HCT116 (cell line): ENCODE data around the gene ZNFX1. TPM values are rescaled to one million over a fixed set of nuclear protein-coding genes. Genes with fewer than 3 reads are reported as not detected.

Source experiments
- ATAC-seq: fragments of 200-7000 bp; cut with Tn5 transposase; 2 replicates; pipeline ENCODE4 v1.9.1; 2020; ENCODE audit warnings: mild to moderate bottlenecking, moderate library complexity
- BruUV-seq: library from RNA; stranded (reverse); fragments of 400-500 nt; replicated peaks from 2 replicates; lab custom pipeline; 2021; lab: Mats Ljungman, UMichigan
- CTCF ChIA-PET: fragments of 300-600 bp; sonication (Branson Sonifier 250); formaldehyde crosslinking; loops from one replicate; lab custom pipeline; 2021; ENCODE audit warnings: antibody characterized with exemption; lab: Charles Lee
- POLR2A ChIA-PET: fragments of 300-600, 350-600 bp; sonication (Branson Sonifier 250); formaldehyde crosslinking; loops from one replicate; lab custom pipeline; 2021; ENCODE audit warnings: antibody characterized with exemption; lab: Charles Lee
- RAD21 ChIA-PET, 2 experiments: fragments of 300-600 bp; sonication (Branson Sonifier 250); formaldehyde crosslinking; loops; one replicate each; lab custom pipeline; 2023; ENCODE audit warnings: low total read pairs in 2 of 2; ENCODE audit not compliant: uncharacterized antibody in 2 of 2, unreplicated experiment in 2 of 2, low non-redundant PET in 1 of 2; lab: Charles Lee
- DNase-seq: peaks from one replicate; pipeline ENCODE4 v3.0.0-alpha.2; 2010; ENCODE audit warnings: low read depth, low spot score
- H2AFZ ChIP-seq: fragments of 200-600 bp; shearing (Covaris generic), sonication (generic); 2 replicates; pipeline ENCODE4 v1.6.1; 2017; ENCODE audit warnings: low read depth, mixed run types, mixed read lengths, antibody characterized with exemption, low read length; ENCODE audit not compliant: poor library complexity, severe bottlenecking
- H3K27ac ChIP-seq: 2 replicates; pipeline ENCODE4 v1.5.1; 2012; ENCODE audit warnings: low read depth, low read length
- H3K27me3 ChIP-seq: fragments of 200-600 bp; sonication (generic); 2 replicates; pipeline ENCODE4 v1.6.1; 2016; ENCODE audit warnings: mixed run types, low read length, mixed read lengths; ENCODE audit not compliant: insufficient read depth
- H3K36me3 ChIP-seq, 2 experiments: fragments of 200-500 bp in 1 of 2; fragments of 200-600 bp in 1 of 2; sonication (Bioruptor generic) in 1 of 2; sonication (generic) in 1 of 2; 2 replicates each; pipeline versions ENCODE4 v1.5.1 to v1.6.1; 2014 to 2016; ENCODE audit warnings: low read length in 2 of 2, inconsistent platforms in 1 of 2, mixed read lengths in 1 of 2, mixed run types in 1 of 2; ENCODE audit not compliant: insufficient read depth in 2 of 2, control insufficient read depth in 1 of 2
- H3K4me1 ChIP-seq, 2 experiments: fragments of 200-600 bp in 1 of 2; sonication (generic) in 1 of 2; 2 replicates each; pipeline versions ENCODE4 v1.5.1 to v1.6.1; 2012 to 2017; ENCODE audit warnings: low read length in 2 of 2, inconsistent platforms in 1 of 2, mild to moderate bottlenecking in 1 of 2, mixed read lengths in 1 of 2, mixed run types in 1 of 2, moderate library complexity in 1 of 2; ENCODE audit not compliant: insufficient read depth in 2 of 2, control insufficient read depth in 1 of 2
- H3K4me2 ChIP-seq: fragments of 200-600 bp; sonication (generic); 2 replicates; pipeline ENCODE4 v1.6.1; 2017; ENCODE audit warnings: mixed run types, low read length, mixed read lengths
- H3K4me3 ChIP-seq, 2 experiments: fragments of 200-600 bp in 1 of 2; sonication (generic) in 1 of 2; replicated peaks in 1 of 2; 2 replicates each; pipeline ENCODE4 v1.5.1; 2011 to 2016; ENCODE audit warnings: low read length in 2 of 2, control low read depth in 1 of 2, low read depth in 1 of 2, mild to moderate bottlenecking in 1 of 2, mixed read lengths in 1 of 2, mixed run types in 1 of 2
- H3K79me2 ChIP-seq: fragments of 200-600 bp; sonication (generic); 2 replicates; pipeline ENCODE4 v1.6.1; 2017; ENCODE audit warnings: mild to moderate bottlenecking, mixed run types, low read length, moderate library complexity, mixed read lengths; ENCODE audit not compliant: insufficient read depth
- H3K9ac ChIP-seq: fragments of 200-600 bp; sonication (generic); 2 replicates; pipeline ENCODE4 v1.6.1; 2016; ENCODE audit warnings: low read length, mixed read lengths
- H3K9me2 ChIP-seq: fragments of 200-600 bp; sonication (generic), shearing (Covaris generic); 2 replicates; pipeline ENCODE4 v1.6.1; 2017; ENCODE audit warnings: mixed run types, mild to moderate bottlenecking, moderate library complexity; ENCODE audit not compliant: insufficient read depth
- H3K9me3 ChIP-seq, 2 experiments: fragments of 200-500 bp in 1 of 2; fragments of 200-600 bp in 1 of 2; sonication (Bioruptor generic) in 1 of 2; sonication (generic) in 1 of 2; 2 replicates each; pipeline ENCODE4 v1.6.1; 2014 to 2017; ENCODE audit warnings: low read length in 2 of 2, mixed read lengths in 2 of 2, inconsistent platforms in 1 of 2, low read depth in 1 of 2, mild to moderate bottlenecking in 1 of 2, mixed run types in 1 of 2, moderate library complexity in 1 of 2; ENCODE audit not compliant: control insufficient read depth in 1 of 2, insufficient read depth in 1 of 2
- H4K20me1 ChIP-seq: fragments of 200-600 bp; sonication (generic), shearing (Covaris generic); 2 replicates; pipeline ENCODE4 v1.6.1; 2017; ENCODE audit warnings: mixed run types, mild to moderate bottlenecking, moderate library complexity; ENCODE audit not compliant: insufficient read depth
- CTCF ChIP-seq, 3 experiments: fragments of 200-600 bp in 1 of 3; sonication (generic) in 1 of 3; IDR thresholded peaks in 2 of 3; conservative IDR thresholded peaks in 1 of 3; 2 replicates each; pipeline ENCODE4 v1.5.1; 2012 to 2017; ENCODE audit warnings: low read depth in 2 of 3, low read length in 2 of 3, antibody characterized with exemption in 1 of 3, borderline replicate concordance in 1 of 3, control low read depth in 1 of 3, mild to moderate bottlenecking in 1 of 3, mixed read lengths in 1 of 3, mixed run types in 1 of 3, moderate library complexity in 1 of 3; ENCODE audit not compliant: insufficient read depth in 1 of 3
- ELF1 ChIP-seq: IDR thresholded peaks from 2 replicates; pipeline ENCODE4 v1.6.1; 2012; ENCODE audit warnings: low read depth, borderline replicate concordance
- EZH2 ChIP-seq: fragments of 200-600 bp; sonication (generic); IDR thresholded peaks from 2 replicates; pipeline ENCODE4 v1.6.1; 2017; ENCODE audit warnings: antibody characterized with exemption, mixed run types
- MAX ChIP-seq: IDR thresholded peaks from 2 replicates; pipeline ENCODE4 v1.6.1; 2012
- TCF7L2 ChIP-seq: IDR thresholded peaks from 2 replicates; pipeline ENCODE4 v1.7.0; 2011; ENCODE audit warnings: borderline replicate concordance, inconsistent platforms; ENCODE audit not compliant: insufficient read depth, insufficient read length; ENCODE audit errors: extremely low read depth
- ZBTB33 ChIP-seq: IDR thresholded peaks from 2 replicates; pipeline ENCODE4 v1.6.1; 2011; ENCODE audit warnings: mild to moderate bottlenecking, low read length, moderate library complexity; ENCODE audit not compliant: insufficient replicate concordance; ENCODE audit errors: extremely low read depth
- ZFX ChIP-seq: fragments of 450-650 bp; IDR thresholded peaks from 2 replicates; pipeline ENCODE4 v1.6.1; 2017
- ZNF274 ChIP-seq: fragments of 200-500 bp; sonication (Bioruptor generic); IDR thresholded peaks from 2 replicates; pipeline ENCODE4 v1.6.1; 2014; ENCODE audit warnings: mild to moderate bottlenecking, low read depth, low read length, inconsistent platforms
- intact Hi-C: fragments of 100-400 bp; cut with micrococcal nuclease; formaldehyde crosslinking; loops from 2 replicates; pipeline ENCODE4 v1.10.0; 2022
- total RNA-seq: library from RNA; stranded (reverse); gene quantifications from one replicate; pipeline ENCODE4 v1.2.1, GENCODE V29; 2021; ENCODE audit not compliant: unreplicated experiment

The ZNFX1 gene
- total RNA-seq, 1 experiment from 2014 or later: 24.1 TPM

- Histone ChIP-seq H2AFZ (no peak overlapping the region), H3K4me1 (no peaks in the 10 kb centered on the region), H3K9me3 (peaks cover 0 to 7% of the 10 kb centered on the region in 2 experiments; a peak in 1 of 4 replicates), H3K9ac (no peak overlapping the region), H3K4me3 (no peak overlapping the region), H3K9me2 (no peaks in the 10 kb centered on the region), H4K20me1 (no peaks in the 10 kb centered on the region), H3K79me2 (no peaks in the 10 kb centered on the region), H3K27me3 (no peaks in the 10 kb centered on the region), H3K36me3 (no peaks in the 10 kb centered on the region), H3K4me2 (no peak overlapping the region)
- CTCF ChIA-PET: no interaction called here
- DNase-seq (no peak), ATAC-seq (no peak)
- POLR2A ChIA-PET: no interaction called here
- RAD21 ChIA-PET: no interaction called here
- no TSS peak for BruUV-seq
- intact Hi-C loops: no loop called here
- TF ChIP-seq ZNF274 (no peak), TCF7L2 (no peak), ZFX (no peak), MAX (no peak), EZH2 (no peak), ELF1 (no peak), ZBTB33 (no peak), CTCF (IDR thresholded peaks at IDR 0.05 in 2 of 3, conservative IDR thresholded peaks at IDR 0.05 in 1 of 3; ENCODE audit: borderline replicate concordance in 1 of 3, insufficient read depth in 1 of 3, low read depth in 2 of 3, low read length in 2 of 3) (no peak)
- TF ChIP-seq, all 23 proteins: peak for 0
- no peak overlapping the region for H3K27ac ChIP-seq
Measured at GRCh38 chr20:49308875-49309274, 31.0 kb upstream of the ZNFX1 start.
